ENCODE data around the gene RPTOR.

GRCh38 chr17:80783971-80784370 lies 239.3 kb downstream of the RPTOR start:
- TF ChIP-seq POLR2AphosphoS5 (IDR thresholded peaks at IDR 0.05) (no peak), EZH2 (IDR thresholded peaks at IDR 0.05; ENCODE audit: borderline replicate concordance, insufficient read depth, low read length, poor library complexity, severe bottlenecking) (no peak)
